Suprapubic skin (tissue), 4 donors: ENCODE data around the gene TRIM44. TPM values are rescaled to one million over a fixed set of nuclear protein-coding genes. Genes with fewer than 3 reads are reported as not detected.

ENCODE experiments used
- DNase-seq, 2 donors: peaks; one replicate each; pipeline ENCODE4 v3.0.0-alpha.2; 2019; ENCODE audit warnings: low spot score in 2 of 2
- H3K27ac ChIP-seq: fragments of 200-600 bp; sonication (generic); one replicate; pipeline ENCODE4 v1.5.1; 2019
- H3K27me3 ChIP-seq: fragments of 200-600 bp; sonication (generic); one replicate; pipeline ENCODE4 v1.5.1; 2019
- H3K36me3 ChIP-seq: fragments of 200-600 bp; sonication (generic); one replicate; pipeline ENCODE4 v1.5.1; 2019
- H3K4me1 ChIP-seq: fragments of 200-600 bp; sonication (generic); one replicate; pipeline ENCODE4 v1.5.1; 2019
- H3K4me3 ChIP-seq: fragments of 200-600 bp; sonication (generic); one replicate; pipeline ENCODE4 v1.5.1; 2019; ENCODE audit warnings: mild to moderate bottlenecking
- H3K9me3 ChIP-seq: fragments of 200-600 bp; sonication (generic); one replicate; pipeline ENCODE4 v1.5.1; 2019
- EP300 ChIP-seq: sonication (generic); formaldehyde crosslinking; IDR thresholded peaks from one replicate; pipeline ENCODE4 v1.6.1; 2017; ENCODE audit warnings: antibody characterized with exemption
- POLR2A ChIP-seq, 2 donors: fragments of 450-650 bp; IDR thresholded peaks; one replicate each; pipeline ENCODE4 v1.6.1; 2017; ENCODE audit warnings: antibody characterized with exemption in 2 of 2, mild to moderate bottlenecking in 2 of 2, moderate library complexity in 2 of 2
- POLR2AphosphoS5 ChIP-seq, 3 donors: sonication (generic); formaldehyde crosslinking; IDR thresholded peaks; one replicate each; pipeline ENCODE4 v1.6.1; 2017; ENCODE audit warnings: antibody characterized with exemption in 3 of 3
- WGBS: methylation state at CpG from one replicate; pipeline ENCODE4 v1.1.5; 2018; 5-methylcytosine and 5-hydroxymethylcytosine counted together
- total RNA-seq, 4 donors: library from RNA; depleted of rRNA; stranded (reverse); fragments of >200 nt; gene quantifications; one replicate each; pipeline ENCODE4 v1.1.0, GENCODE V29; 2016
- TF ChIP-seq, protein P1 (sequence below), 2 donors: fragments of 200-600 bp in 1 of 2; fragments of 450-650 bp in 1 of 2; sonication (generic) in 1 of 2; IDR thresholded peaks; one replicate each; pipeline ENCODE4 v1.5.1; 2016 to 2019; ENCODE audit warnings: antibody characterized with exemption in 2 of 2, mild to moderate bottlenecking in 1 of 2, moderate library complexity in 1 of 2

Gene TRIM44
- total RNA-seq, 4 donors from 2014 or later = 21.3 to 55.7 (median 31.3) TPM

DNA sequence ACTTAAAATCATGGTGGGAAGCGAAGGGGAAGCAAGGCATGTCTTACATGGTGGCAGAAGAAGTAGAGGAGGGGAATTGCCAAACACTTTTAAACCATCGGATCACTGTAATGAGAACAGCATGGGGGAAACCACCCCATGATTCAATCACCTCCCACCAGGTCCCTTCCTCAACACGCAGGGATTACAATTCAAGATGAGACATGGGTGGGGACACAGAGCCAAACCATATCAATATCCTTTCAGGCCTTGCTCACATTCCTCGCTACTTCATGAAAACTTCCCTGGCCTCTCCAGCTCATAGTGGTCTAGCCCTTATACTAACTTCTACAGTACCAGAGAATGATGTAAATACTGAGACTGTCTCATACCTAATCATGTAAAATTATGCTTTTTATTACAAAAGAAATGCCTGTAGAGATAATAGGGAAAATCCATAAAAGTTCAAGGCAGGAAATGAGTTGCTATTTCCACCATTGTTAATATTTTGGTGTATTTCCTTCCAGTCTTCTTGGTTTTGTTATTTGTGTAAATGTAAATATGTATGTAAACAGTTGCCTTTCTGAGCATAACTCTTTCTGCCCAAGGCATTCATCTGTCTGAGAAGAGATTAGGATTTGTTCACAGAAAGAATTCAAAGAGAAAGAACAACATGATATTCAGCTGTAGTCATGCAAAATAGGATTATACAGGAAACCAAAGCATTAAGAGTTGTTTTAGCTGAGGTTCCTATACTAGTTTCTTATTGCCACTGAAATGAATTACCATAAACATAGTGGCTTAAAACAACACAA is 177.0 kb downstream of the TRIM44 start:
- WGBS = 95% methylated on average over 4 of the region's 4 CpGs
- no peak overlapping the region for H3K27ac ChIP-seq
- no peak for DNase-seq
- no peaks in the 10 kb centered on the region for H3K36me3 ChIP-seq
- H3K9me3 ChIP-seq = no peaks in the 10 kb centered on the region
- no peak overlapping the region for H3K4me3 ChIP-seq
- H3K4me1 ChIP-seq = no peaks in the 10 kb centered on the region
- H3K27me3 ChIP-seq = no peaks in the 10 kb centered on the region
- TF ChIP-seq EP300 (no peak), POLR2AphosphoS5 (IDR thresholded peaks at IDR 0.05) (no peak), POLR2A (IDR thresholded peaks at IDR 0.05) (no peak)
- TF ChIP-seq, protein P1, sequence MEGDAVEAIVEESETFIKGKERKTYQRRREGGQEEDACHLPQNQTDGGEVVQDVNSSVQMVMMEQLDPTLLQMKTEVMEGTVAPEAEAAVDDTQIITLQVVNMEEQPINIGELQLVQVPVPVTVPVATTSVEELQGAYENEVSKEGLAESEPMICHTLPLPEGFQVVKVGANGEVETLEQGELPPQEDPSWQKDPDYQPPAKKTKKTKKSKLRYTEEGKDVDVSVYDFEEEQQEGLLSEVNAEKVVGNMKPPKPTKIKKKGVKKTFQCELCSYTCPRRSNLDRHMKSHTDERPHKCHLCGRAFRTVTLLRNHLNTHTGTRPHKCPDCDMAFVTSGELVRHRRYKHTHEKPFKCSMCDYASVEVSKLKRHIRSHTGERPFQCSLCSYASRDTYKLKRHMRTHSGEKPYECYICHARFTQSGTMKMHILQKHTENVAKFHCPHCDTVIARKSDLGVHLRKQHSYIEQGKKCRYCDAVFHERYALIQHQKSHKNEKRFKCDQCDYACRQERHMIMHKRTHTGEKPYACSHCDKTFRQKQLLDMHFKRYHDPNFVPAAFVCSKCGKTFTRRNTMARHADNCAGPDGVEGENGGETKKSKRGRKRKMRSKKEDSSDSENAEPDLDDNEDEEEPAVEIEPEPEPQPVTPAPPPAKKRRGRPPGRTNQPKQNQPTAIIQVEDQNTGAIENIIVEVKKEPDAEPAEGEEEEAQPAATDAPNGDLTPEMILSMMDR (IDR thresholded peaks at IDR 0.05) = no peak

DNA sequence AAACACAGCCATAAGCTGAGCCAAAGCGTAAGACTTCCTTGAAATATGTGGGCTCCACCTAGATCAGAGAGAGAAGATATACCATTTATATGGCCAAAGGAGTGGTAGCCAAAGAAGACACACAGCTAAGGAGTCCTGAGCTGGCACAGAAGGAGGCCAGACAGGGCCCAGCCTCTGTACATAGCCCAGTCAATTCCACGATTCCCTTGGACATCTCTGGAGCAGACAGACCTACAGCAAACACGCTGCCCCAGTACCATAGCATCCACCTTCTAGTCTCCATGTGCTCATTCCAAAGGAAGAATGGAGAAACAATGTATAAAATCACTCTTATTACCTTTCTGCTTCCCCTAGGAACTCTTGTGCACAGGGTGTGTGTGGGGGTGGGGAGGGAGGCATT is 179.2 kb downstream of the TRIM44 start:
- H3K4me1 ChIP-seq = no peaks in the 10 kb centered on the region
- no peaks in the 10 kb centered on the region for H3K36me3 ChIP-seq
- DNase-seq = no peak
- no peak overlapping the region for H3K27ac ChIP-seq
- TF ChIP-seq POLR2A (IDR thresholded peaks at IDR 0.05) = no peak
- TF ChIP-seq POLR2AphosphoS5 (IDR thresholded peaks at IDR 0.05) = no peak
- TF ChIP-seq, protein P1 (IDR thresholded peaks at IDR 0.05) = no peak
- no peak for TF ChIP-seq EP300
- H3K27me3 ChIP-seq = no peaks in the 10 kb centered on the region
- no peak overlapping the region for H3K4me3 ChIP-seq
- H3K9me3 ChIP-seq = no peaks in the 10 kb centered on the region
- 88% methylated on average over 3 of the region's 3 CpGs for WGBS

DNA sequence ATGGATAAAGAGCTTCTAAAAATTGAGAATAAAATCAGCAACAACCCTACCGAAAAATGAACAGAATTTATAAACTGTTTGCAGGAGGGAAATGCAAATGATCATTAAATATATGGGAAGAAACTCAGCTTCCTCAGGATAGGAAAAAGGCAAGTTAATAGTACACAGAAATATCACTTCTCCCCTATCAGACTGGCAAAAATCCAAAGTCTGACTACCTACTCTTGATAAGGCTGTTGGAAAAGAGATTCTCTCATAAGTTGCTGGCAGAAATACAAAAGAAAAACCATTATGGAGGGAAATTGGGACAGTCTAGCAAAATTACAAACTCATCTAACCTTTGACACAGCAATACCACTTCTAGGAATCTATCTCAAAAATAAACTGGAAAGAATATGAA is 180.4 kb downstream of the TRIM44 start:
- 0% methylated on average over 1 of the region's 1 CpG for WGBS
- Histone ChIP-seq H3K27ac (no peak overlapping the region), H3K9me3 (no peaks in the 10 kb centered on the region), H3K4me3 (no peak overlapping the region), H3K4me1 (no peaks in the 10 kb centered on the region), H3K36me3 (no peaks in the 10 kb centered on the region), H3K27me3 (no peaks in the 10 kb centered on the region)
- TF ChIP-seq POLR2A (IDR thresholded peaks at IDR 0.05) (no peak), POLR2AphosphoS5 (IDR thresholded peaks at IDR 0.05) (no peak), EP300 (no peak)
- TF ChIP-seq, protein P1 (IDR thresholded peaks at IDR 0.05) = no peak
- no peak for DNase-seq

DNA sequence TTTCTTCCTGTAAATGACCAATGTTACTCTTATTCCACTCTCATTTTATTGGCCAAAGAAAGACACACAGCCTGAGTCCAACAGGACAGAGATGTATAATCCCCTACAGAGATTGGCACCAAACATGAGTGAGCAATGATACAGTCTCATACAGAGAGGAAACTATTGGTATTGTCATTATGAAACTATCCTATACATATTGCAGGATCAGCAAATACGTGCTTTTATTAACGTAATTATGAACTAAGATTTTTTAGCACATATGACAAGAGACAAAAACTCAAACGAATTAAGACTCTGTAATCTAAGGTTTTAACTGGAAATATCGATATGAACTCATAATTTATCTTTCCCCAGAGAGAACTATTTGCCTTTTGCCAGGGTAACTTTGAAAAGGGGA is 182.0 kb downstream of the TRIM44 start:
- 49% methylated on average over 4 of the region's 4 CpGs for WGBS
- DNase-seq = no peak
- Histone ChIP-seq H3K36me3 (no peaks in the 10 kb centered on the region), H3K4me3 (no peak overlapping the region), H3K9me3 (no peaks in the 10 kb centered on the region), H3K4me1 (no peaks in the 10 kb centered on the region), H3K27ac (no peak overlapping the region), H3K27me3 (no peaks in the 10 kb centered on the region)
- TF ChIP-seq, protein P1 (IDR thresholded peaks at IDR 0.05) = no peak
- TF ChIP-seq POLR2AphosphoS5 (IDR thresholded peaks at IDR 0.05) (no peak), POLR2A (IDR thresholded peaks at IDR 0.05) (no peak), EP300 (no peak)

DNA sequence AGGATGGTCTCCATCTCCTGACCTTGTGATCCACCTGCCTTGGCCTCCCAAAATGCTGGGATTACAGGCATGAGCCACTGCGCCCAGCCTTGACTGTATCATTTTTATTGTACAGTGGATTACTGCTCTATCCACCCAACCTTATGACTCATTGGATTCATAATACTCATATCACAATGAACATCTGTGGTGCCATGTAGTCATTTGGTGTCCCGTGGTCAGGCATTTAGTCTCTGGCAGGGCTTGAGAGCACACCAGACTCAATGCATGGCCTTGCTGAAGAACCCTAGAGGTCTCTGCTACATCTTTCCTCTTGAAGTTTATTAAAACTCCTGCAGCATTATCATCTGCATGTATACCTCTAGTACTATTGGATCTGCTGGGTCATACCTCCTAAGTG is 183.3 kb downstream of the TRIM44 start:
- Histone ChIP-seq H3K4me1 (no peaks in the 10 kb centered on the region), H3K9me3 (no peaks in the 10 kb centered on the region), H3K36me3 (no peaks in the 10 kb centered on the region), H3K27ac (no peak overlapping the region), H3K4me3 (no peak overlapping the region), H3K27me3 (no peaks in the 10 kb centered on the region)
- DNase-seq = no peak
- WGBS = 70% methylated on average over 2 of the region's 2 CpGs
- no peak for TF ChIP-seq POLR2AphosphoS5 (IDR thresholded peaks at IDR 0.05)
- TF ChIP-seq, protein P1 (IDR thresholded peaks at IDR 0.05) = no peak
- TF ChIP-seq POLR2A (IDR thresholded peaks at IDR 0.05) = no peak
- no peak for TF ChIP-seq EP300
